ENCODE measurements around the gene TMEM62. TPM values are rescaled to one million over a fixed set of nuclear protein-coding genes. Genes with fewer than 3 reads are reported as not detected.
"Not testable (repeated sequence)": the region's sequence is repeated elsewhere in the genome, so short reads cannot be mapped to it uniquely, and the experiment has no call there.

Gene TMEM62
- polyA plus RNA-seq, 6 donors from 2014 or later: 17.2 to 27.8 (median 25.2) TPM

GRCh38 chr15:43220991-43221403 lies 87.6 kb downstream of the TMEM62 start, which contains the start of gene EPB42:
Gene EPB42, minus strand, starts transcription at chr15:43221018. Its CDS starts 193 bp downstream, at chr15:43220825.
- peaks cover 5 to 24% (median 13%) of the 10 kb centered on the region in 3 donors for H3K27me3 Mint-ChIP-seq
- ATAC-seq (ENCODE audit: low read depth in 2 of 2) (no peak), DNase-seq (no peak)
- peaks cover 0 to 7% (median 2%) of the 10 kb centered on the region in 7 donors for H3K9me3 Mint-ChIP-seq
- H3K27ac Mint-ChIP-seq: peak within 1 kb of the TSS in 2 of 6 donors; percentile 60 to 61
- H3K4me1 Mint-ChIP-seq: peaks cover 4 to 10% (median 6%) of the 10 kb centered on the region in 3 donors
- no peaks in the 10 kb centered on the region for H3K36me3 Mint-ChIP-seq
- peak within 1 kb of the TSS in 1 of 8 donors; percentile 42 for H3K4me3 Mint-ChIP-seq

- Mint-ChIP-seq H3K9me3 (peaks cover 0 to 7% (median 2%) of the 10 kb centered on the region in 7 donors), H3K4me1 (peaks cover 4 to 10% (median 6%) of the 10 kb centered on the region in 3 donors), H3K36me3 (no peaks in the 10 kb centered on the region), H3K27ac (no peak overlapping the region), H3K4me3 (no peak overlapping the region), H3K27me3 (peaks cover 5 to 24% (median 9%) of the 10 kb centered on the region in 3 donors)
- ATAC-seq (ENCODE audit: low read depth in 2 of 2) (no peak), DNase-seq (no peak)
These were observed 88.0 kb downstream of the TMEM62 start for GRCh38 chr15:43221422-43221821.

- H3K4me1 Mint-ChIP-seq: peaks cover 4 to 10% (median 6%) of the 10 kb centered on the region in 3 donors
- no peak overlapping the region for H3K4me3 Mint-ChIP-seq
- DNase-seq (peak; percentile 67), ATAC-seq (ENCODE audit: low read depth in 2 of 2) (peak; percentile 87 to 98)
- peaks cover 5 to 9% (median 5%) of the 10 kb centered on the region in 3 donors for H3K27me3 Mint-ChIP-seq
- H3K36me3 Mint-ChIP-seq: no peaks in the 10 kb centered on the region
- H3K27ac Mint-ChIP-seq: peak overlapping the region in 2 of 6 donors; percentile 33 to 63
- no peaks in the 10 kb centered on the region for H3K9me3 Mint-ChIP-seq
These were observed 92.0 kb downstream of the TMEM62 start for GRCh38 chr15:43225201-43225949.

DNA sequence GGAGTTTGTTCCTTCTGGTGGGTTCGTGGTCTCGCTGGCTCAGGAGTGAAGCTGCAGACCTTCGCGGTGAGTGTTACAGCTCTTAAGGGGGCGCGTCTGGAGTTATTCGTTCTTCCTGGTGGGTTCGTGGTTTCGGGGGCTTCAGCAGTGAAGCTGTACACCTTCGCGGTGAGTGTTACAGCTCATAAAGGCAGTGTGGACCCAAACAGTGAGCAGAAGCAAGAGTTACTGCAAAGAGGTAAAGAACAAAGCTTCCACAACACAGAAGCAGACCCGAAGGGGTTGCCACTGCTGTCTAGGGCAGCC lies 92.5 kb downstream of the TMEM62 start:
- H3K27me3 Mint-ChIP-seq; H3K36me3 Mint-ChIP-seq; ATAC-seq (ENCODE audit: low read depth in 2 of 2); H3K9me3 Mint-ChIP-seq; H3K4me3 Mint-ChIP-seq; H3K4me1 Mint-ChIP-seq; DNase-seq: not testable (repeated sequence)
- H3K27ac Mint-ChIP-seq: peak overlapping the region in 1 of 6 donors; percentile 33

GRCh38 chr15:43226436-43227305 lies 93.3 kb downstream of the TMEM62 start:
- no peak overlapping the region for H3K27ac Mint-ChIP-seq

DNA sequence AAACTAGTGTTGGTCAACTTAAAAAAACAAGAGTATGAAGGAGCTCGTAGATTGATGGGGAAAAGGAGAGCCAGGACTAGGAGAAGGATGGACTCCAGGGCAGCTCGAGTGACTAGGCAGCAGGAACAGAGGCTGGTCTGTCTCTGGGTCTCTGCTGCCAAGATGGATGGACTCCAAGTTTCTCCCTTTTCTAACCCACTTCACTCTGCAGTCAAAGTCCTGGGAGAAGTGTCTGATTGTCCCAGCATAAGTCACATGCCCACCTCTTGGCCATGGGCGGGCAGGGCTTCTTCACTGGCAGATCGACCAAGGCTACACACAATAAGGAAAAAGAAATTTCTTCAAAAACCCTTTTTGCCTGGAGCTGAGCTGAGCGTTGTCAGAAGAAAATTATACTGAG lies 96.6 kb downstream of the TMEM62 start:
- H3K27me3 Mint-ChIP-seq: peaks cover 0 to 5% (median 0%) of the 10 kb centered on the region in 3 donors
- H3K9me3 Mint-ChIP-seq: no peaks in the 10 kb centered on the region
- DNase-seq (no peak), ATAC-seq (ENCODE audit: low read depth in 2 of 2) (no peak)
- H3K27ac Mint-ChIP-seq: no peak overlapping the region
- no peak overlapping the region for H3K4me3 Mint-ChIP-seq
- peaks cover 4 to 10% (median 6%) of the 10 kb centered on the region in 3 donors for H3K4me1 Mint-ChIP-seq
- no peaks in the 10 kb centered on the region for H3K36me3 Mint-ChIP-seq

More at GRCh38 chr15:43226436-43227305, 93.3 kb downstream of the TMEM62 start:
- Mint-ChIP-seq H3K27me3 (peaks cover 0 to 5% (median 0%) of the 10 kb centered on the region in 3 donors), H3K4me3 (no peak overlapping the region), H3K4me1 (peaks cover 4 to 10% (median 6%) of the 10 kb centered on the region in 3 donors), H3K9me3 (no peaks in the 10 kb centered on the region), H3K36me3 (no peaks in the 10 kb centered on the region)
- ATAC-seq (ENCODE audit: low read depth in 2 of 2) (no peak), DNase-seq (no peak)

GRCh38 chr15:43230640-43231115 lies 97.3 kb downstream of the TMEM62 start:
- peaks cover under 1 to 3% (median 3%) of the 10 kb centered on the region in 3 donors for H3K4me1 Mint-ChIP-seq
- H3K27me3 Mint-ChIP-seq: peaks cover 0 to under 1% (median under 1%) of the 10 kb centered on the region in 3 donors
- H3K9me3 Mint-ChIP-seq: no peaks in the 10 kb centered on the region
- peak overlapping the region in 1 of 8 donors; percentile 40 for H3K4me3 Mint-ChIP-seq
- H3K27ac Mint-ChIP-seq: no peak overlapping the region
- H3K36me3 Mint-ChIP-seq: no peaks in the 10 kb centered on the region
- ATAC-seq (ENCODE audit: low read depth in 2 of 2): no peak
- DNase-seq: no peak

DNA sequence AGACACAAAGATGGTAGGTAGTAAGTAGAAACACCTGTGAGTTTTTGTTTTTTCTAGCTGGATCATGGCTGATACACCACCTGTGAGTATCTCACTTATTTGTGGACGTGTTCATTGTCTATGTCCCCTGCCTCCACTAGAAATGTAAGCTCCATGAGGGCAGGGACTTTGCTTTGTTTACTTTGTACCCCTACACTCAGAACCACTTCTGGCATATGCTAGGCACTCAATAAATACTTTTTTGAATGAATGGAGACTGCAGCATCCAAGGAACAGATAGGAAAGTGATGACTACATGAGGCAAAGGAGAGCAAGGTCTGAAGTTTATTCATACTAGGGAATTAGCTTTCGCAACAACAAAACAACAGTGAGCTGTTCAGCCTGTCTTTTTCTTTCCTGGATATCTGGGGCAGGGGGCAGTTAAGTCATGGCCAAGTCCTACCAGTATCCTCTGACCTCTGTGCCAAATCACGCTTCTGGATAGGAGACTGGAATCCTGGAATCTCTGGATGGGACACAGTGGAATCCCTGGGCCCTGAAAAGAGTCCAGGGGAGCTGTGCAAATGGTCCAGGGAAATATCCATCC lies 99.0 kb downstream of the TMEM62 start:
- H3K36me3 Mint-ChIP-seq: no peaks in the 10 kb centered on the region
- DNase-seq: no peak
- peaks cover 2 to 12% (median 7%) of the 10 kb centered on the region in 3 donors for H3K4me1 Mint-ChIP-seq
- no peak overlapping the region for H3K4me3 Mint-ChIP-seq
- ATAC-seq (ENCODE audit: low read depth in 2 of 2): no peak
- H3K9me3 Mint-ChIP-seq: no peaks in the 10 kb centered on the region
- no peak overlapping the region for H3K27ac Mint-ChIP-seq
- H3K27me3 Mint-ChIP-seq: peaks cover 0 to 8% (median 0%) of the 10 kb centered on the region in 3 donors

Other genes with a start within 250 kb of the TMEM62 start
- gene TTBK2, start 212.8 kb upstream of the TMEM62 start, polyA plus RNA-seq (ENCODE audit: low read depth in 6 of 6): 10 to 100 TPM in 4 of 6 donors, 1 to 10 TPM in 2; 5.7 to 12.0 (median 10.4) TPM
- gene UBR1, start 27.5 kb upstream of the TMEM62 start, polyA plus RNA-seq (ENCODE audit: low read depth in 6 of 6): 10 to 100 TPM; 16.7 to 32.8 (median 20.5) TPM
- gene CCNDBP1, start 51.8 kb downstream of the TMEM62 start, polyA plus RNA-seq (ENCODE audit: low read depth in 6 of 6): 100 to 1,000 TPM; 188 to 255 (median 234) TPM
- under 1 TPM in 1 of 6 donors, not detected in 5; 0.17 TPM for gene EPB42, start 87.4 kb downstream of the TMEM62 start, polyA plus RNA-seq (ENCODE audit: low read depth in 6 of 6)
- gene TGM5, start 133.3 kb downstream of the TMEM62 start, polyA plus RNA-seq (ENCODE audit: low read depth in 6 of 6): not detected
- not detected for gene TGM7, start 168.7 kb downstream of the TMEM62 start, polyA plus RNA-seq (ENCODE audit: low read depth in 6 of 6)
- 1 to 10 TPM; 1.8 to 5.9 (median 4.7) TPM for gene LCMT2, start 197.0 kb downstream of the TMEM62 start, polyA plus RNA-seq (ENCODE audit: low read depth in 6 of 6)
- 10 to 100 TPM in 2 of 6 donors, 1 to 10 TPM in 4; 3.9 to 14.2 (median 9.7) TPM for gene ZSCAN29, start 237.5 kb downstream of the TMEM62 start, polyA plus RNA-seq (ENCODE audit: low read depth in 6 of 6)
- gene TUBGCP4, start 237.5 kb downstream of the TMEM62 start, polyA plus RNA-seq (ENCODE audit: low read depth in 6 of 6): 10 to 100 TPM in 5 of 6 donors, 1 to 10 TPM in 1; 3.1 to 16.5 (median 11.3) TPM

Data from naive B cell (primary cell).